HEK293 (cell line): Measurements from ENCODE around the gene CHCHD1.

Experiments used
- EGR2 ChIP-seq: fragments of 450-650 bp; formaldehyde crosslinking; IDR thresholded peaks from 2 replicates; pipeline ENCODE4 v1.5.1; 2016; ENCODE audit warnings: low read depth, missing biosample characterization, missing genetic modification characterization
- HOXA7 ChIP-seq: sonication (generic); formaldehyde crosslinking; IDR thresholded peaks from 2 replicates; pipeline ENCODE4 v1.8.1; 2022; ENCODE audit warnings: missing genetic modification reagents, borderline replicate concordance
- KLF10 ChIP-seq: fragments of 450-650 bp; IDR thresholded peaks from 2 replicates; pipeline ENCODE4 v1.5.1; 2018; ENCODE audit warnings: missing biosample characterization, mild to moderate bottlenecking, missing genetic modification characterization
- OSR2 ChIP-seq: fragments of 450-650 bp; formaldehyde crosslinking; IDR thresholded peaks from 2 replicates; pipeline ENCODE4 v1.5.1; 2016; ENCODE audit warnings: missing biosample characterization, missing genetic modification characterization
- SCRT1 ChIP-seq: fragments of 450-650 bp; formaldehyde crosslinking; IDR thresholded peaks from 2 replicates; pipeline ENCODE4 v1.5.1; 2016; ENCODE audit warnings: missing biosample characterization, missing genetic modification characterization, borderline replicate concordance
- SCRT2 ChIP-seq: fragments of 450-650 bp; formaldehyde crosslinking; IDR thresholded peaks from 2 replicates; pipeline ENCODE4 v1.5.1; 2016; ENCODE audit warnings: missing biosample characterization, missing genetic modification characterization
- ZIC2 ChIP-seq: fragments of 450-650 bp; formaldehyde crosslinking; IDR thresholded peaks from 2 replicates; pipeline ENCODE4 v1.5.1; 2016; ENCODE audit warnings: missing biosample characterization, missing genetic modification characterization
- ZNF112 ChIP-seq: fragments of 450-650 bp; formaldehyde crosslinking; IDR thresholded peaks from 2 replicates; pipeline ENCODE4 v1.5.0; 2017; ENCODE audit warnings: missing biosample characterization, missing genetic modification characterization
- ZNF133 ChIP-seq: fragments of 450-650 bp; formaldehyde crosslinking; IDR thresholded peaks from 2 replicates; pipeline ENCODE4 v1.5.1; 2016; ENCODE audit warnings: missing biosample characterization, missing genetic modification characterization
- ZNF146 ChIP-seq: fragments of 450-650 bp; formaldehyde crosslinking; IDR thresholded peaks from 2 replicates; pipeline ENCODE4 v1.5.1; 2016; ENCODE audit warnings: missing biosample characterization, missing genetic modification characterization
- ZNF16 ChIP-seq: fragments of 450-650 bp; formaldehyde crosslinking; IDR thresholded peaks from 2 replicates; pipeline ENCODE4 v1.5.1; 2016; ENCODE audit warnings: low read depth, missing biosample characterization, missing genetic modification characterization
- ZNF169 ChIP-seq: fragments of 450-650 bp; formaldehyde crosslinking; IDR thresholded peaks from 2 replicates; pipeline ENCODE4 v1.5.1; 2016; ENCODE audit warnings: missing biosample characterization, missing genetic modification characterization
- ZNF202 ChIP-seq: fragments of 450-650 bp; formaldehyde crosslinking; IDR thresholded peaks from 2 replicates; pipeline ENCODE4 v1.5.1; 2016; ENCODE audit warnings: missing biosample characterization, missing genetic modification characterization, borderline replicate concordance
- ZNF311 ChIP-seq: fragments of 450-650 bp; formaldehyde crosslinking; IDR thresholded peaks from 2 replicates; pipeline ENCODE4 v1.5.1; 2017; ENCODE audit warnings: missing biosample characterization, missing genetic modification characterization, borderline replicate concordance
- ZNF341 ChIP-seq: fragments of 450-650 bp; formaldehyde crosslinking; IDR thresholded peaks from 2 replicates; pipeline ENCODE4; 2016; ENCODE audit warnings: low read depth, missing biosample characterization, missing genetic modification characterization
- ZNF530 ChIP-seq: fragments of 450-650 bp; formaldehyde crosslinking; IDR thresholded peaks from 2 replicates; pipeline ENCODE4 v1.5.1; 2016; ENCODE audit warnings: low read depth, missing biosample characterization, missing genetic modification characterization
- ZNF544 ChIP-seq: fragments of 450-650 bp; formaldehyde crosslinking; IDR thresholded peaks from 2 replicates; pipeline ENCODE4 v1.5.0; 2017; ENCODE audit warnings: missing biosample characterization, missing genetic modification characterization
- ZNF660 ChIP-seq: fragments of 450-650 bp; IDR thresholded peaks from 2 replicates; pipeline ENCODE4 v1.5.1; 2018; ENCODE audit warnings: missing biosample characterization, mild to moderate bottlenecking, missing genetic modification characterization
- ZNF670 ChIP-seq: fragments of 450-650 bp; formaldehyde crosslinking; IDR thresholded peaks from 2 replicates; pipeline ENCODE4 v1.5.1; 2016; ENCODE audit warnings: missing biosample characterization, missing genetic modification characterization, low read depth
- ZNF768 ChIP-seq: fragments of 450-650 bp; formaldehyde crosslinking; IDR thresholded peaks from 2 replicates; pipeline ENCODE4 v1.5.1; 2018; ENCODE audit warnings: missing biosample characterization, mild to moderate bottlenecking, missing genetic modification characterization
- ZNF785 ChIP-seq: fragments of 450-650 bp; formaldehyde crosslinking; IDR thresholded peaks from 2 replicates; pipeline ENCODE4 v1.5.1; 2016; ENCODE audit warnings: missing biosample characterization, missing genetic modification characterization
- TF ChIP-seq, protein P1 (sequence below): fragments of 450-650 bp; formaldehyde crosslinking; IDR thresholded peaks from 2 replicates; pipeline ENCODE4 v1.5.1; 2016; ENCODE audit warnings: missing biosample characterization, missing genetic modification characterization, low read depth
- TF ChIP-seq, protein P2 (sequence below): fragments of 450-650 bp; formaldehyde crosslinking; IDR thresholded peaks from 2 replicates; pipeline ENCODE4 v1.5.1; 2016; ENCODE audit warnings: missing biosample characterization, missing genetic modification characterization
- TF ChIP-seq, protein P3 (sequence below): fragments of 450-650 bp; formaldehyde crosslinking; IDR thresholded peaks from 2 replicates; pipeline ENCODE4 v1.5.1; 2016; ENCODE audit warnings: missing biosample characterization, missing genetic modification characterization
- TF ChIP-seq, protein P4 (sequence below): fragments of 450-650 bp; formaldehyde crosslinking; IDR thresholded peaks from 2 replicates; pipeline ENCODE4 v1.5.1; 2016; ENCODE audit warnings: missing biosample characterization, missing genetic modification characterization
- TF ChIP-seq, protein P5 (sequence below): fragments of 450-650 bp; formaldehyde crosslinking; IDR thresholded peaks from 2 replicates; pipeline ENCODE4 v1.5.1; 2016; ENCODE audit warnings: missing biosample characterization, missing genetic modification characterization
- TF ChIP-seq, protein P6 (sequence below): fragments of 450-650 bp; IDR thresholded peaks from 2 replicates; pipeline ENCODE4 v1.5.1; 2018; ENCODE audit warnings: missing biosample characterization, mild to moderate bottlenecking, missing genetic modification characterization

The CHCHD1 gene

DNA sequence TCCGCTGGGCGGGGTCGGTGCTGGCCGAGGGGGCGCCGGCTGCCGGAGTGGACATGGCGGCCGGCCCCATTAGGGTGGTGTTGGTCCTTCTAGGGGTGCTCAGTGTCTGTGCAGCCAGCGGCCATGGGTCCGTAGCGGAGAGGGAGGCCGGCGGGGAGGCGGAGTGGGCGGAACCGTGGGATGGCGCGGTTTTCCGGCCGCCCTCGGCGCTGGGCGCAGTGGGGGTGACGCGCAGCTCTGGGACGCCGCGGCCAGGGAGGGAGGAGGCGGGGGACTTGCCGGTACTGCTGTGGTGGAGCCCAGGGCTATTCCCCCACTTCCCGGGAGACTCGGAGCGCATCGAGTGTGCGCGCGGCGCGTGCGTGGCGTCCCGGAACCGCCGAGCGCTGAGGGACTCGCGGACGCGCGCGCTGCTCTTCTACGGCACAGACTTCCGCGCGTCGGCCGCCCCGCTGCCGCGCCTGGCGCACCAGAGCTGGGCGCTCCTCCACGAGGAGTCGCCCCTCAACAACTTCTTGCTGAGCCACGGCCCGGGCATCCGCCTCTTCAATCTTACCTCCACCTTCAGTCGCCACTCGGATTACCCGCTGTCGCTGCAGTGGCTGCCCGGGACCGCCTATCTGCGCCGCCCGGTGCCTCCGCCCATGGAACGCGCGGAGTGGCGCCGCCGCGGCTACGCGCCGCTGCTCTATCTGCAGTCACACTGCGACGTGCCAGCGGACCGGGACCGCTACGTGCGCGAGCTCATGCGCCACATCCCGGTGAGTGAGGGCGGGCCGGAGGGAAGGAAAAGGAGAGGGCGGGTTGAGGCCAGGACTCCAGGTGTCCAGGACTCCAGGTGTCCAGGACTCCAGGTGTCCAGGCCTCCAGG is 9.3 kb upstream of the CHCHD1 start (continued):
- no peak for TF ChIP-seq OSR2 (tag by site-specific recombination)
- TF ChIP-seq ZNF530 (tag by site-specific recombination) = no peak
- TF ChIP-seq ZIC2 (tag by site-specific recombination) = peak; percentile 84
- no peak for TF ChIP-seq ZNF768 (tag by site-specific recombination)
- TF ChIP-seq, protein P1, sequence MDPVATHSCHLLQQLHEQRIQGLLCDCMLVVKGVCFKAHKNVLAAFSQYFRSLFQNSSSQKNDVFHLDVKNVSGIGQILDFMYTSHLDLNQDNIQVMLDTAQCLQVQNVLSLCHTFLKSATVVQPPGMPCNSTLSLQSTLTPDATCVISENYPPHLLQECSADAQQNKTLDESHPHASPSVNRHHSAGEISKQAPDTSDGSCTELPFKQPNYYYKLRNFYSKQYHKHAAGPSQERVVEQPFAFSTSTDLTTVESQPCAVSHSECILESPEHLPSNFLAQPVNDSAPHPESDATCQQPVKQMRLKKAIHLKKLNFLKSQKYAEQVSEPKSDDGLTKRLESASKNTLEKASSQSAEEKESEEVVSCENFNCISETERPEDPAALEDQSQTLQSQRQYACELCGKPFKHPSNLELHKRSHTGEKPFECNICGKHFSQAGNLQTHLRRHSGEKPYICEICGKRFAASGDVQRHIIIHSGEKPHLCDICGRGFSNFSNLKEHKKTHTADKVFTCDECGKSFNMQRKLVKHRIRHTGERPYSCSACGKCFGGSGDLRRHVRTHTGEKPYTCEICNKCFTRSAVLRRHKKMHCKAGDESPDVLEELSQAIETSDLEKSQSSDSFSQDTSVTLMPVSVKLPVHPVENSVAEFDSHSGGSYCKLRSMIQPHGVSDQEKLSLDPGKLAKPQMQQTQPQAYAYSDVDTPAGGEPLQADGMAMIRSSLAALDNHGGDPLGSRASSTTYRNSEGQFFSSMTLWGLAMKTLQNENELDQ (tag by site-specific recombination) = no peak
- no peak for TF ChIP-seq HOXA7 (CRISPR knock-in tag)
- TF ChIP-seq, protein P2, sequence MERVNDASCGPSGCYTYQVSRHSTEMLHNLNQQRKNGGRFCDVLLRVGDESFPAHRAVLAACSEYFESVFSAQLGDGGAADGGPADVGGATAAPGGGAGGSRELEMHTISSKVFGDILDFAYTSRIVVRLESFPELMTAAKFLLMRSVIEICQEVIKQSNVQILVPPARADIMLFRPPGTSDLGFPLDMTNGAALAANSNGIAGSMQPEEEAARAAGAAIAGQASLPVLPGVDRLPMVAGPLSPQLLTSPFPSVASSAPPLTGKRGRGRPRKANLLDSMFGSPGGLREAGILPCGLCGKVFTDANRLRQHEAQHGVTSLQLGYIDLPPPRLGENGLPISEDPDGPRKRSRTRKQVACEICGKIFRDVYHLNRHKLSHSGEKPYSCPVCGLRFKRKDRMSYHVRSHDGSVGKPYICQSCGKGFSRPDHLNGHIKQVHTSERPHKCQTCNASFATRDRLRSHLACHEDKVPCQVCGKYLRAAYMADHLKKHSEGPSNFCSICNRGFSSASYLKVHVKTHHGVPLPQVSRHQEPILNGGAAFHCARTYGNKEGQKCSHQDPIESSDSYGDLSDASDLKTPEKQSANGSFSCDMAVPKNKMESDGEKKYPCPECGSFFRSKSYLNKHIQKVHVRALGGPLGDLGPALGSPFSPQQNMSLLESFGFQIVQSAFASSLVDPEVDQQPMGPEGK = peak; percentile 98
- TF ChIP-seq, protein P3, sequence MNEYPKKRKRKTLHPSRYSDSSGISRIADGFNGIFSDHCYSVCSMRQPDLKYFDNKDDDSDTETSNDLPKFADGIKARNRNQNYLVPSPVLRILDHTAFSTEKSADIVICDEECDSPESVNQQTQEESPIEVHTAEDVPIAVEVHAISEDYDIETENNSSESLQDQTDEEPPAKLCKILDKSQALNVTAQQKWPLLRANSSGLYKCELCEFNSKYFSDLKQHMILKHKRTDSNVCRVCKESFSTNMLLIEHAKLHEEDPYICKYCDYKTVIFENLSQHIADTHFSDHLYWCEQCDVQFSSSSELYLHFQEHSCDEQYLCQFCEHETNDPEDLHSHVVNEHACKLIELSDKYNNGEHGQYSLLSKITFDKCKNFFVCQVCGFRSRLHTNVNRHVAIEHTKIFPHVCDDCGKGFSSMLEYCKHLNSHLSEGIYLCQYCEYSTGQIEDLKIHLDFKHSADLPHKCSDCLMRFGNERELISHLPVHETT = no peak; the same call in 1 of the 2 replicates
- TF ChIP-seq ZNF16 (tag by site-specific recombination) = no peak
- peak; percentile 81; the same call in 1 of the 2 replicates for TF ChIP-seq ZNF785 (tag by site-specific recombination)
- no peak for TF ChIP-seq ZNF311 (tag by site-specific recombination)
- no peak for TF ChIP-seq ZNF112 (tag by site-specific recombination)
- peak; percentile 91 for TF ChIP-seq ZNF341 (tag by site-specific recombination)
- TF ChIP-seq ZNF544 (tag by site-specific recombination) = no peak
- TF ChIP-seq SCRT1 = no peak
- TF ChIP-seq KLF10 (tag by site-specific recombination) = peak; percentile 39; the same call in 1 of the 2 replicates
- TF ChIP-seq ZNF133 = 0 out of 2 replicates have a peak, but pooled peaks have one; percentile 20
- TF ChIP-seq ZNF202 (tag by site-specific recombination) = no peak
- TF ChIP-seq, protein P4, sequence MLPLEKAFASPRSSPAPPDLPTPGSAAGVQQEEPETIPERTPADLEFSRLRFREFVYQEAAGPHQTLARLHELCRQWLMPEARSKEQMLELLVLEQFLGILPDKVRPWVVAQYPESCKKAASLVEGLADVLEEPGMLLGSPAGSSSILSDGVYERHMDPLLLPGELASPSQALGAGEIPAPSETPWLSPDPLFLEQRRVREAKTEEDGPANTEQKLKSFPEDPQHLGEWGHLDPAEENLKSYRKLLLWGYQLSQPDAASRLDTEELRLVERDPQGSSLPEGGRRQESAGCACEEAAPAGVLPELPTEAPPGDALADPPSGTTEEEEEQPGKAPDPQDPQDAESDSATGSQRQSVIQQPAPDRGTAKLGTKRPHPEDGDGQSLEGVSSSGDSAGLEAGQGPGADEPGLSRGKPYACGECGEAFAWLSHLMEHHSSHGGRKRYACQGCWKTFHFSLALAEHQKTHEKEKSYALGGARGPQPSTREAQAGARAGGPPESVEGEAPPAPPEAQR (tag by site-specific recombination) = no peak
- TF ChIP-seq ZNF169 (tag by site-specific recombination) = no peak
- TF ChIP-seq, protein P5, sequence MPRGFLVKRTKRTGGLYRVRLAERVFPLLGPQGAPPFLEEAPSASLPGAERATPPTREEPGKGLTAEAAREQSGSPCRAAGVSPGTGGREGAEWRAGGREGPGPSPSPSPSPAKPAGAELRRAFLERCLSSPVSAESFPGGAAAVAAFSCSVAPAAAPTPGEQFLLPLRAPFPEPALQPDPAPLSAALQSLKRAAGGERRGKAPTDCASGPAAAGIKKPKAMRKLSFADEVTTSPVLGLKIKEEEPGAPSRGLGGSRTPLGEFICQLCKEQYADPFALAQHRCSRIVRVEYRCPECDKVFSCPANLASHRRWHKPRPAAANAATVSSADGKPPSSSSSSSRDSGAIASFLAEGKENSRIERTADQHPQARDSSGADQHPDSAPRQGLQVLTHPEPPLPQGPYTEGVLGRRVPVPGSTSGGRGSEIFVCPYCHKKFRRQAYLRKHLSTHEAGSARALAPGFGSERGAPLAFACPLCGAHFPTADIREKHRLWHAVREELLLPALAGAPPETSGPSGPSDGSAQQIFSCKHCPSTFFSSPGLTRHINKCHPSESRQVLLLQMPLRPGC (tag by site-specific recombination) = peak; percentile 72
- TF ChIP-seq, protein P6, sequence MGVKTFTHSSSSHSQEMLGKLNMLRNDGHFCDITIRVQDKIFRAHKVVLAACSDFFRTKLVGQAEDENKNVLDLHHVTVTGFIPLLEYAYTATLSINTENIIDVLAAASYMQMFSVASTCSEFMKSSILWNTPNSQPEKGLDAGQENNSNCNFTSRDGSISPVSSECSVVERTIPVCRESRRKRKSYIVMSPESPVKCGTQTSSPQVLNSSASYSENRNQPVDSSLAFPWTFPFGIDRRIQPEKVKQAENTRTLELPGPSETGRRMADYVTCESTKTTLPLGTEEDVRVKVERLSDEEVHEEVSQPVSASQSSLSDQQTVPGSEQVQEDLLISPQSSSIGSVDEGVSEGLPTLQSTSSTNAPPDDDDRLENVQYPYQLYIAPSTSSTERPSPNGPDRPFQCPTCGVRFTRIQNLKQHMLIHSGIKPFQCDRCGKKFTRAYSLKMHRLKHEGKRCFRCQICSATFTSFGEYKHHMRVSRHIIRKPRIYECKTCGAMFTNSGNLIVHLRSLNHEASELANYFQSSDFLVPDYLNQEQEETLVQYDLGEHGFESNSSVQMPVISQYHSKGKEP (tag by site-specific recombination) = no peak
- no peak for TF ChIP-seq ZNF670
- peak; percentile 18 for TF ChIP-seq ZNF146 (tag by site-specific recombination)
- TF ChIP-seq SCRT2 (tag by site-specific recombination) = 0 out of 2 replicates have a peak, but pooled peaks have one; percentile 8
- peak; percentile 98 for TF ChIP-seq EGR2 (tag by site-specific recombination)
- peak; percentile 85 for TF ChIP-seq ZNF660 (tag by site-specific recombination)
